NB4 (cell line): ENCODE data around the gene ASPG.

ENCODE experiments used
- DNase-seq: peaks from one replicate; pipeline ENCODE4 v3.0.0; 2010; ENCODE audit warnings: low read depth
- H3K4me3 ChIP-seq: one replicate; pipeline ENCODE4 v1.5.1; 2011; ENCODE audit warnings: mild to moderate bottlenecking, low read depth, low read length, moderate library complexity
- MYC ChIP-seq: IDR thresholded peaks from 2 replicates; pipeline ENCODE4 v1.6.1; 2011; ENCODE audit warnings: low read depth, low read length
- POLR2A ChIP-seq: IDR thresholded peaks from 2 replicates; pipeline ENCODE4 v1.6.1; 2011; ENCODE audit warnings: mild to moderate bottlenecking; ENCODE audit not compliant: insufficient read length; ENCODE audit errors: extremely low read depth
- TF ChIP-seq, protein P1 (sequence below): IDR thresholded peaks from 2 replicates; pipeline ENCODE4 v1.6.1; 2011; ENCODE audit warnings: low read depth, low read length
- TF ChIP-seq, protein P2 (sequence below): IDR thresholded peaks from one replicate; pipeline ENCODE4 v1.5.1; 2012; ENCODE audit warnings: low read depth, low read length

Gene ASPG

DNA sequence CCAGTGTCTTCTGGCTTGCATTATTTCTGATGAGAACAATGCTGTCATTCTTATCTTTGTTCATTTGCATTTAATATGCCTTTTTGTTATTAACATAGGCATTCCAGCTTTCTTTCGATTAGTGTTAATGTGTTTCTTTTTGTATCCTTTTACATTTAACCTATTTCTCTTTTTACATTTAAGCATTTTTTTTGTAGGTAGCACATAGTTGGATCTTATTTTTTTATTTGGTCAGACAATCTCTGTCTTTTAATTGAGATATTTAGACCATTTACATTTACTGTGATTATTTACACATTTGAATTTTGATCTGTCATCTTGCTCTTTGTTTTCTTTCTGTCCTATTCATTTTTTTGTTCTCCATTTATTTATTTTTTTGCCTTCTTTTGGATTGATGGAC, 38.4 kb downstream of the ASPG start:
- TF ChIP-seq, protein P1, sequence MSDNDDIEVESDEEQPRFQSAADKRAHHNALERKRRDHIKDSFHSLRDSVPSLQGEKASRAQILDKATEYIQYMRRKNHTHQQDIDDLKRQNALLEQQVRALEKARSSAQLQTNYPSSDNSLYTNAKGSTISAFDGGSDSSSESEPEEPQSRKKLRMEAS = no peak
- TF ChIP-seq, protein P2, sequence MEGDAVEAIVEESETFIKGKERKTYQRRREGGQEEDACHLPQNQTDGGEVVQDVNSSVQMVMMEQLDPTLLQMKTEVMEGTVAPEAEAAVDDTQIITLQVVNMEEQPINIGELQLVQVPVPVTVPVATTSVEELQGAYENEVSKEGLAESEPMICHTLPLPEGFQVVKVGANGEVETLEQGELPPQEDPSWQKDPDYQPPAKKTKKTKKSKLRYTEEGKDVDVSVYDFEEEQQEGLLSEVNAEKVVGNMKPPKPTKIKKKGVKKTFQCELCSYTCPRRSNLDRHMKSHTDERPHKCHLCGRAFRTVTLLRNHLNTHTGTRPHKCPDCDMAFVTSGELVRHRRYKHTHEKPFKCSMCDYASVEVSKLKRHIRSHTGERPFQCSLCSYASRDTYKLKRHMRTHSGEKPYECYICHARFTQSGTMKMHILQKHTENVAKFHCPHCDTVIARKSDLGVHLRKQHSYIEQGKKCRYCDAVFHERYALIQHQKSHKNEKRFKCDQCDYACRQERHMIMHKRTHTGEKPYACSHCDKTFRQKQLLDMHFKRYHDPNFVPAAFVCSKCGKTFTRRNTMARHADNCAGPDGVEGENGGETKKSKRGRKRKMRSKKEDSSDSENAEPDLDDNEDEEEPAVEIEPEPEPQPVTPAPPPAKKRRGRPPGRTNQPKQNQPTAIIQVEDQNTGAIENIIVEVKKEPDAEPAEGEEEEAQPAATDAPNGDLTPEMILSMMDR = no peak
- no peak for TF ChIP-seq POLR2A
- TF ChIP-seq MYC = no peak
- no peak for DNase-seq
- H3K4me3 ChIP-seq = no peak overlapping the region

DNA sequence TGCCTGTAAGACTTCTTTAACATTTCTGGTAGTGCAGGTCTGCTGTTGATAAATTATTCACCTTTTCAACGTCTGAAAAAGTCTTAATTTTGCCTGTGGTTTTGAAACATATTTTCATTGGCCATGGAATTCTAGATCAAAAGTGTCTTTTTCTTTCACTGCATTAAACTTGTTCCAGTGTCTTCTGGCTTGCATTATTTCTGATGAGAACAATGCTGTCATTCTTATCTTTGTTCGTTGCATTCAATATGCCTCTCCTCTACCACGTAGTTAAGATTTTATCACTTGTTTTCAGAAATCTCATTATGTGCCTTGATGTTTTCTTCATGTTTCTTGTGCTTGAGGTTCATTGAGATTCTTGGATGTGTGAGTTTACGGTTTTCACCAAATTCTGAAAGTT, 39.5 kb downstream of the ASPG start:
- no peak overlapping the region for H3K4me3 ChIP-seq
- TF ChIP-seq POLR2A (no peak), MYC (no peak)
- TF ChIP-seq, protein P1 = no peak
- TF ChIP-seq, protein P2 = no peak
- DNase-seq = no peak

DNA sequence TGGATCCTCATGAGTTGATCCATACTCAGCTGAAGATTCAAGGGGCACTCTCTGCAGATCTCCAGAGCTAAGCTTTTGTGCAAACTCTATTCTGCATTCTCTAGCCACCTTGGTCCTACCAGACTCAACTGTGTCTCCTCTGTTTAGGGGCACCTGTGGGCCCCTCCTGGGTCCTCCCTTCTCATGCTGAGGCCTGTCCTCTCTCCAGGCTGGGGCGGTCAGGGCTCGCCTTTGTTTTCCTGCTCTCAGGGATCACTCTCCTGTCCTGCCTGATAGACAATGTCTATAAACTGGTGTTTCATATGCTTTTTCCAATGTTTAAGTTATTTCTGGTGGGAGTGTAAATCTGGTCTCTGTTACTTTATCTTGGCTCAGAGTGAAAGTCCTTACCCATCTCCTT, 41.3 kb downstream of the ASPG start:
- DNase-seq = no peak
- TF ChIP-seq POLR2A (no peak), MYC (no peak)
- TF ChIP-seq, protein P1 = no peak
- TF ChIP-seq, protein P2 = no peak
- H3K4me3 ChIP-seq = no peak overlapping the region

DNA sequence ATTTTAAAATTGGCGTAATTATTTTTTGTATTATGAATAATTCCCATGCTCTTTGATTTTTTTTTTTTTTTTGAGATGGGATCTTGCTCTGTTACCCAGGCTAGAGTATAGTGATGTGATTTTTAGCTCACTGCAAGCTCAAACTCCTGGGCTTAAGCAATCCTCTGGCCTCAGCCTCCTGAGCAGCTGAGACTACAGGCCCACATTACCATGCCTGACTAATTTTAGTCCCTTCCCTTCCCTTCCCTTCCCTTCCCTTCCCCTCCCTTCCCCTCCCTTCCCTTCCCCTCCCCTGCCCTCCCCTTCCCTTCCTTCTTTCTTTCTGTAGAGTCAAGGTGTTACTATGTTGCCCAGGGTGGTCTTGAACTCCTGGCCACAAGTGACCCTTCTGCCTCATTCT, 43.5 kb downstream of the ASPG start:
- H3K4me3 ChIP-seq = no peak overlapping the region
- no peak for TF ChIP-seq POLR2A
- TF ChIP-seq MYC = no peak
- TF ChIP-seq, protein P1 = no peak
- TF ChIP-seq, protein P2 = no peak
- no peak for DNase-seq

DNA sequence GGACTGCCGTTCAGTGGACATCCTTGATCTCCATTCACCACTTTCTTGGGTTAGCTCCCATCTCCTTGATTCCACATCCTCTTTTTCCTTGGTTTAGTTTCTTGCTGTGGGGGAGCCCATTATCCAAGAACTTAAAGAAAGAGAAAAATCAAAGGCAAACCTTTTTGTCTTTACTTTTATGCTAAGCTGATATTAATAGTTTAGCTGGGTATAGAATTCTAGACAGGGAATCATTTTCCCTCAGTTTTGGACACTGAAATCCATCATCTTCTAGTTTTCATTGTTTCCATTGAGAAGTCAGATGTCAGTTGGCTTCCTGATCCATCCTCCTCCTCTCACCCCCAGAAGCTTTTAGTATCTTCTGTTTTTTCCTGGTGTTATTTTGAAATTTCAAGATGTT, 44.1 kb downstream of the ASPG start:
- H3K4me3 ChIP-seq = no peak overlapping the region
- DNase-seq = no peak
- TF ChIP-seq POLR2A = no peak
- TF ChIP-seq, protein P1 = no peak
- TF ChIP-seq MYC = no peak
- TF ChIP-seq, protein P2 = no peak

- peak; percentile 55 for DNase-seq
- TF ChIP-seq, protein P1 = no peak
- no peak for TF ChIP-seq POLR2A
- TF ChIP-seq, protein P2 = peak; percentile 68
- no peak overlapping the region for H3K4me3 ChIP-seq
These were observed 45.6 kb downstream of the ASPG start for GRCh38 chr14:104130974-104131651.
